Ovary (tissue), 9 donors: ENCODE data around the gene DAGLA. TPM values are rescaled to one million over a fixed set of nuclear protein-coding genes. Genes with fewer than 3 reads are reported as not detected.

Experiments
- DNase-seq, 5 donors: peaks; one replicate each; pipeline ENCODE4 v3.0.0-alpha.2; 2019 to 2020
- H3K27ac ChIP-seq, 2 donors: fragments of 200-600 bp; one replicate each; pipeline versions ENCODE4 v1.5.1 to v1.8.0; 2019 to 2022
- H3K27me3 ChIP-seq: fragments of 200-600 bp; one replicate; pipeline ENCODE4 v1.8.0; 2022
- H3K36me3 ChIP-seq: fragments of 200-600 bp; sonication (generic); one replicate; pipeline ENCODE4 v1.5.1; 2019
- H3K4me1 ChIP-seq: one replicate; pipeline ENCODE4 v1.8.1; 2013; ENCODE audit warnings: mild to moderate bottlenecking, moderate library complexity; ENCODE audit not compliant: insufficient read depth
- H3K4me3 ChIP-seq: fragments of 200-600 bp; sonication (generic); one replicate; pipeline ENCODE4 v1.5.1; 2017
- H3K9me3 ChIP-seq, 2 donors: fragments of 200-600 bp in 1 of 2; sonication (generic) in 1 of 2; one replicate each; pipeline versions ENCODE4 v1.5.1 to v1.8.1; 2013 to 2019; ENCODE audit warnings: mild to moderate bottlenecking in 1 of 2, moderate library complexity in 1 of 2
- CTCF ChIP-seq, 3 donors: fragments of 450-650 bp in 2 of 3; fragments of 200-600 bp in 1 of 3; IDR thresholded peaks; one replicate each; pipeline versions ENCODE4 v1.5.1 to v1.8.0; 2016 to 2022; ENCODE audit warnings: antibody characterized with exemption in 3 of 3, mild to moderate bottlenecking in 1 of 3
- EP300 ChIP-seq: sonication (generic); formaldehyde crosslinking; IDR thresholded peaks from one replicate; pipeline ENCODE4 v1.6.1; 2017; ENCODE audit warnings: antibody characterized with exemption
- POLR2A ChIP-seq: fragments of 450-650 bp; IDR thresholded peaks from one replicate; pipeline ENCODE4 v1.6.1; 2017; ENCODE audit warnings: antibody characterized with exemption, mild to moderate bottlenecking, moderate library complexity
- WGBS, 3 donors: extraction: QIAGEN DNeasy Blood & Tissue Kit in 1 of 3; methylation state at CpG; one replicate each; pipeline versions ENCODE4 v1.1.5 to v1.1.7; 2013 to 2017; 5-methylcytosine and 5-hydroxymethylcytosine counted together
- intact Hi-C, 4 donors: fragments of 100-400 bp; cut with DNase I; formaldehyde crosslinking; loops; one replicate each; pipeline versions ENCODE4 v1.11.0 to v1.15.1; 2022 to 2023
- polyA plus RNA-seq, 2 donors: library from polyadenylated mRNA; stranded (reverse); fragments of 200-250 nt in 1 of 2; fragments of 350-450 nt in 1 of 2; fragmentation: Illumina TruSeq in 1 of 2; extraction: RNeasy Lipid Tissue Mini Kit (QIAGEN cat#74804) in 1 of 2; gene quantifications; one replicate each; pipeline ENCODE4 v1.2.3, GENCODE V29; 2013 to 2014
- total RNA-seq, 7 donors: library from RNA; depleted of rRNA in 2 of 7; stranded (reverse); fragments of >200 nt in 2 of 7; fragmentation: NEBNext Ultra II Directional in 3 of 7; extraction: Animal tissue kit (Norgen Biotek cat#: 25700) in 3 of 7; gene quantifications; one replicate each; pipeline versions ENCODE4 v1.1.0 to v1.2.4, GENCODE V29; 2016 to 2023
- donor health status: DM: no; HTN: no; CAD: no; lungs with moderate emphysema.
- donor health status: DM: no; HTN: no; CAD: no.
- donor health status: Bipolar disorder and iron deficiency.
- donor health status: DM: yes; HTN: yes; CAD: no.
- donor health status: DM: no; HTN: no; CAD: no.
- donor health status: DM: yes; HTN: yes; CAD: no.

DAGLA gene
- total and polyA plus RNA-seq, 9 donors, result 0.40 to 4.4 (median 1.5) TPM

- no peak overlapping the region for H3K4me3 ChIP-seq
- TF ChIP-seq POLR2A, result no peak
- TF ChIP-seq CTCF (IDR thresholded peaks at IDR 0.05), result no peak
- TF ChIP-seq EP300, result no peak
- DNase-seq, result no peak
- H3K9me3 ChIP-seq, result no peaks in the 10 kb centered on the region
- H3K4me1 ChIP-seq, result no peaks in the 10 kb centered on the region
- H3K27ac ChIP-seq, result no peak overlapping the region
- 75 to 78% (median 77%) methylated on average over 27 of the region's 27 CpGs for WGBS, 3 donors
- H3K27me3 ChIP-seq, result no peaks in the 10 kb centered on the region
- H3K36me3 ChIP-seq, result no peaks in the 10 kb centered on the region
- intact Hi-C loops, result no loop called here
Measured at GRCh38 chr11:61706452-61707400, 26.5 kb downstream of the DAGLA start.

DNA sequence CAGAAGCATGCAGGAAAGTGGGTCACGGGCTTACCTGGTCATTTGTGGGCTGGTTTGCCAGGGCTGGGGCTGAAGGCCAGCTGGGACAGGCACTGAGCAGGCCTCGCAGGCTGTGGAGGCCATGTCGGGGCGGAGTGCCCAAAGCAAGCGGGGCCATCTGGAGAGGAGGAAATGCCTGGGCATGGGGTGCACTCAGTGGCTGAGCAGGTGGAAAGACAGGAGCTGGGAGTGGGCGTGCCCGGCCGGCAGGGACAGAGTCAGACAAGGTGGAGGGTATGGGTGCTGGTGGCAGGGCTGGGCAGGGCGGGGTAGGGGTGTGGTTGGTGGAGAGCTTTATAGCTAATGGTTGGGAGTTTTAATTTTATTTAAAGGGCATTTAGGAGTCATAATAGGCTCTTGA, 27.4 kb downstream of the DAGLA start:
- Histone ChIP-seq H3K4me3 (no peak overlapping the region), H3K27me3 (no peaks in the 10 kb centered on the region), H3K27ac (no peak overlapping the region), H3K4me1 (no peaks in the 10 kb centered on the region), H3K9me3 (no peaks in the 10 kb centered on the region), H3K36me3 (no peaks in the 10 kb centered on the region)
- WGBS, 3 donors, result 91 to 97% (median 96%) methylated on average over 9 of the region's 9 CpGs
- DNase-seq, result no peak
- intact Hi-C loops, result no loop called here
- TF ChIP-seq POLR2A (no peak), EP300 (no peak), CTCF (IDR thresholded peaks at IDR 0.05) (no peak)

DNA sequence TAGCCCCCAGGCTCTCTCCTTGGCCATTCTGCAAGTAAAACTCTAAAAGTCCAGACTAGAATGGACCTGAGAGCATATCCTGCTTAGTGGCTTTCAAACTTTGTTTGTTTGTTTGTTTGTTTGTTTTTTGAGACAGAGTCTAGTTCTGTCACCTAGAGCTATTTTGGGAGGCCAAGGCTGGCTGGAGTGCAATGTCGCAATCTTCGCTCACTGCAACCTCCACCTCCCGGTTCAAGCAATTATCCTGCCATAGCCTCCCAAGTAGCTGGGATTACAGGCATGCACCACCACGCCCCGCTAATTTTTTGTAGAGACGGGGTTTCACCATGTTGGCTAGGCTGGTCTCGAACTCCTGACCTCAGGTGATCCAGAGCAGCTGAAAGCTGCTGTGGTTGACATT, 28.9 kb downstream of the DAGLA start:
- intact Hi-C loops, result no loop called here

DNA sequence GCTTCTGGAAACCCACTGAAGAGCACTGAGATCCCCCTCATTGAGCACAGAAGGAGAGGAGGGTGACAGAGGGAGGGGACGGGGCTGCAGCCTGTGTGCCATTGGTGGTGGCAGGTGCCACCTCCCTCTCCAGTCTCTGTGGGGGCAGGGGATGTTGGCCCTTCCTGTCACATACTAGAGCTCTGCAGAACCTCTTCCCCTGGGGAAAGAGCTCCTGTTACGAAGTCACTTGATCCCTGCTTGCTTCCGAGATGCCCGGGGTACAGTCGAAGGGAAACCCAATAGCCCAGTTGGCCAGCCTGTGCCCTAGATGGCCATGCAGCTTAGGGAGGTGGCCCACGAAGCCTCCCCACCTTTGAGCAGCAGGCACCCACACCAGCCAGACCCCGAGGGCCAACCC, 29.4 kb downstream of the DAGLA start:
- no peak for DNase-seq
- Histone ChIP-seq H3K27ac (no peak overlapping the region), H3K36me3 (no peaks in the 10 kb centered on the region), H3K4me3 (no peak overlapping the region), H3K4me1 (no peaks in the 10 kb centered on the region), H3K9me3 (no peaks in the 10 kb centered on the region), H3K27me3 (no peaks in the 10 kb centered on the region)
- no peak for TF ChIP-seq CTCF (IDR thresholded peaks at IDR 0.05)
- TF ChIP-seq POLR2A, result no peak
- no peak for TF ChIP-seq EP300
- intact Hi-C loops, result no loop called here
- 75 to 84% (median 80%) methylated on average over 7 of the region's 7 CpGs for WGBS, 3 donors

More for the DNA sequence above, 28.9 kb downstream of the DAGLA start:
- Histone ChIP-seq H3K36me3 (no peaks in the 10 kb centered on the region), H3K9me3 (no peaks in the 10 kb centered on the region), H3K27me3 (no peaks in the 10 kb centered on the region), H3K4me1 (no peaks in the 10 kb centered on the region), H3K4me3 (no peak overlapping the region), H3K27ac (no peak overlapping the region)
- 95 to 97% (median 96%) methylated on average over 7 of the region's 7 CpGs for WGBS, 3 donors
- TF ChIP-seq CTCF (IDR thresholded peaks at IDR 0.05) (no peak), EP300 (no peak), POLR2A (no peak)
- DNase-seq, result no peak
